Astrocyte (in vitro differentiated cells and primary cell): ENCODE results near the gene DOK7.

Source experiments
- CTCF ChIP-seq: IDR thresholded peaks from 2 replicates; pipeline ENCODE4 v1.5.1; 2011; ENCODE audit warnings: low read depth, mild to moderate bottlenecking, inconsistent platforms, low read length, moderate library complexity; ENCODE audit not compliant: insufficient read depth
- EZH2 ChIP-seq: IDR thresholded peaks from 2 replicates; pipeline ENCODE4 v1.6.1; 2012; ENCODE audit warnings: mild to moderate bottlenecking, low read length, inconsistent platforms; ENCODE audit not compliant: insufficient read depth

GRCh38 chr4:3495204-3495975, 32.3 kb downstream of the DOK7 start:
- TF ChIP-seq EZH2 (no peak), CTCF (no peak)
